AG20443 (cell line): Measurements from ENCODE around the gene ITIH4.
A peak's percentile ranks its signal among the peaks of the same experiment; 100 is the strongest.
"Not testable (repeated sequence)": the region's sequence is repeated elsewhere in the genome, so short reads cannot be mapped to it uniquely, and the experiment has no call there.

Experiments used
- DNase-seq: peaks from one replicate; pipeline ENCODE4 v3.0.0; 2012; ENCODE audit warnings: low spot score, mixed read lengths

ITIH4 gene

GRCh38 chr3:52782412-52783210 is 47.9 kb downstream of the ITIH4 start:
- no peak for DNase-seq

GRCh38 chr3:52781741-52782140 is 48.7 kb downstream of the ITIH4 start:
- no peak for DNase-seq

- no peak for DNase-seq
These were observed 50.5 kb downstream of the ITIH4 start for GRCh38 chr3:52779837-52780585.

GRCh38 chr3:52779011-52779836 is 51.2 kb downstream of the ITIH4 start:
- DNase-seq = peak; percentile 8

- DNase-seq = no peak
These were observed 52.3 kb downstream of the ITIH4 start for GRCh38 chr3:52777959-52778805.

GRCh38 chr3:52777127-52777958 is 53.1 kb downstream of the ITIH4 start, which contains the start of gene ITIH1:
ITIH1 (plus strand) TSS chr3:52777599; CDS start chr3:52777616, 17 bp downstream.
- no peak for DNase-seq

GRCh38 chr3:52776486-52776885 is 54.0 kb downstream of the ITIH4 start:
- DNase-seq = not testable (repeated sequence)

- no peak for DNase-seq
These were observed 54.6 kb downstream of the ITIH4 start for GRCh38 chr3:52775877-52776276.

GRCh38 chr3:52774901-52775864 is 55.3 kb downstream of the ITIH4 start:
- DNase-seq = no peak

- DNase-seq = no peak
These were observed 56.3 kb downstream of the ITIH4 start for GRCh38 chr3:52774066-52774713.

- no peak for DNase-seq
These were observed 57.0 kb downstream of the ITIH4 start for GRCh38 chr3:52773361-52774065.

GRCh38 chr3:52771702-52772101 is 58.8 kb downstream of the ITIH4 start:
- no peak for DNase-seq

GRCh38 chr3:52771334-52771681 is 59.2 kb downstream of the ITIH4 start:
- DNase-seq = no peak

- DNase-seq = peak; percentile 99
These were observed 59.8 kb downstream of the ITIH4 start, which contains the start of gene NEK4 for GRCh38 chr3:52770496-52771333. NEK4 (minus strand) TSS chr3:52770940; CDS start chr3:52770746, 194 bp downstream.

GRCh38 chr3:52769786-52770455 is 60.6 kb downstream of the ITIH4 start:
- peak; percentile 13 for DNase-seq

- no peak for DNase-seq
These were observed 67.0 kb downstream of the ITIH4 start for GRCh38 chr3:52763466-52763865.
